Spleen (tissue), 11 donors: ENCODE measurements around the gene PCID2. TPM values are rescaled to one million over a fixed set of nuclear protein-coding genes. Genes with fewer than 3 reads are reported as not detected.

Experiments used
- DNase-seq: peaks from one replicate; pipeline ENCODE4 v3.0.0-alpha.2; 2020
- H3K27ac ChIP-seq, 8 donors: fragments of 200-600 bp; sonication (generic) in 7 of 8; 1 replicate in 4 of 8; 2 replicates in 4 of 8; pipeline versions ENCODE4 v1.5.0 to v1.8.0; 2016 to 2021; ENCODE audit warnings: inconsistent platforms in 4 of 8, mild to moderate bottlenecking in 4 of 8, moderate library complexity in 1 of 8
- H3K27me3 ChIP-seq, 7 donors: fragments of 200-600 bp; sonication (generic) in 6 of 7; replicated peaks in 1 of 7; 1 replicate in 4 of 7; 2 replicates in 3 of 7; pipeline versions ENCODE4 v1.5.0 to v1.8.0; 2016 to 2021; ENCODE audit warnings: inconsistent platforms in 3 of 7, mild to moderate bottlenecking in 1 of 7
- H3K36me3 ChIP-seq, 6 donors: fragments of 200-600 bp; sonication (generic) in 5 of 6; 1 replicate in 4 of 6; 2 replicates in 2 of 6; pipeline versions ENCODE4 v1.5.0 to v1.8.0; 2016 to 2021; ENCODE audit warnings: inconsistent platforms in 2 of 6
- H3K4me1 ChIP-seq, 6 donors: fragments of 200-600 bp; sonication (generic) in 5 of 6; 1 replicate in 3 of 6; 2 replicates in 3 of 6; pipeline versions ENCODE4 v1.5.0 to v1.8.0; 2016 to 2021; ENCODE audit warnings: inconsistent platforms in 3 of 6
- H3K4me3 ChIP-seq, 8 donors: fragments of 200-600 bp; sonication (generic) in 7 of 8; 1 replicate in 4 of 8; 2 replicates in 4 of 8; pipeline versions ENCODE4 v1.5.0 to v1.8.0; 2016 to 2021; ENCODE audit warnings: inconsistent platforms in 4 of 8, mild to moderate bottlenecking in 4 of 8, moderate library complexity in 2 of 8
- H3K9me3 ChIP-seq, 8 donors: fragments of 200-600 bp; sonication (generic) in 7 of 8; 1 replicate in 4 of 8; 2 replicates in 4 of 8; pipeline versions ENCODE4 v1.5.0 to v1.8.0; 2016 to 2021; ENCODE audit warnings: inconsistent platforms in 4 of 8
- POLR2A ChIP-seq, 3 donors: fragments of 450-650 bp; IDR thresholded peaks; one replicate each; pipeline ENCODE4 v1.5.1; 2017; ENCODE audit warnings: antibody characterized with exemption in 3 of 3, mild to moderate bottlenecking in 1 of 3
- POLR2AphosphoS5 ChIP-seq, 3 donors: sonication (generic); formaldehyde crosslinking; IDR thresholded peaks; one replicate each; pipeline ENCODE4 v1.5.1; 2017; ENCODE audit warnings: antibody characterized with exemption in 3 of 3
- WGBS, 5 donors: extraction: QIAGEN DNeasy Blood & Tissue Kit in 3 of 5; methylation state at CpG; one replicate each; pipeline versions ENCODE4 v1.1.5 to v1.1.7; 2013 to 2018; 5-methylcytosine and 5-hydroxymethylcytosine counted together
- intact Hi-C: fragments of 100-400 bp; cut with DNase I; formaldehyde crosslinking; loops from one replicate; pipeline ENCODE4 v1.15.0; 2023; ENCODE audit warnings: low total_unique reads
- polyA plus RNA-seq, 3 donors: library from polyadenylated mRNA; stranded (reverse); fragments of 200-250 nt; gene quantifications; one replicate each; pipeline ENCODE4 v1.2.1, GENCODE V29; 2013
- total RNA-seq, 7 donors: library from RNA; depleted of rRNA in 3 of 7; stranded (reverse); fragments of >200 nt in 3 of 7; fragmentation: NEBNext Ultra II Directional in 4 of 7; extraction: Animal tissue kit (Norgen Biotek cat#: 25700) in 4 of 7; gene quantifications; one replicate each; pipeline versions ENCODE4 v1.1.0 to v1.2.1, GENCODE V29; 2016 to 2021
- TF ChIP-seq, protein P1 (sequence below), 11 experiments: fragments of 200-600 bp in 7 of 11; fragments of 450-650 bp in 4 of 11; sonication (generic) in 4 of 11; IDR thresholded peaks in 8 of 11; conservative IDR thresholded peaks in 3 of 11; 1 replicate in 7 of 11; 2 replicates in 4 of 11; pipeline versions ENCODE4 v1.4.0 to v1.8.0; 2016 to 2021; ENCODE audit warnings: antibody characterized with exemption in 11 of 11, inconsistent platforms in 4 of 11, mild to moderate bottlenecking in 1 of 11
- donor health status: healthy with polysubstance abuse.
- donor health status: DM: no; HTN: no; CAD: no; lungs with moderate emphysema.
- donor health status: DM: no; HTN: no; CAD: no.
- donor health status: Bipolar disorder and iron deficiency.
- donor health status: healthy.
- donor health status: DM: no; HTN: no; CAD: no.
- donor health status: DM: yes; HTN: yes; CAD: no.

The PCID2 gene
- total and polyA plus RNA-seq, 10 donors, result 34.3 to 71.0 (median 45.1) TPM

DNA sequence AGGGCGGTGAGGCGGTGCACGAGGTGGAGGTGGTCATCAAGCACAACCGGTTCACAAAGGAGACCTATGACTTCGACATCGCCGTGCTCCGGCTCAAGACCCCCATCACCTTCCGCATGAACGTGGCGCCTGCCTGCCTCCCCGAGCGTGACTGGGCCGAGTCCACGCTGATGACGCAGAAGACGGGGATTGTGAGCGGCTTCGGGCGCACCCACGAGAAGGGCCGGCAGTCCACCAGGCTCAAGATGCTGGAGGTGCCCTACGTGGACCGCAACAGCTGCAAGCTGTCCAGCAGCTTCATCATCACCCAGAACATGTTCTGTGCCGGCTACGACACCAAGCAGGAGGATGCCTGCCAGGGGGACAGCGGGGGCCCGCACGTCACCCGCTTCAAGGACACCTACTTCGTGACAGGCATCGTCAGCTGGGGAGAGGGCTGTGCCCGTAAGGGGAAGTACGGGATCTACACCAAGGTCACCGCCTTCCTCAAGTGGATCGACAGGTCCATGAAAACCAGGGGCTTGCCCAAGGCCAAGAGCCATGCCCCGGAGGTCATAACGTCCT lies 59.4 kb downstream of the PCID2 start:
- DNase-seq, result no peak
- H3K4me1 ChIP-seq, result peaks cover 7 to 22% (median 19%) of the 10 kb centered on the region in 6 donors
- H3K27ac ChIP-seq, result no peak overlapping the region
- TF ChIP-seq, protein P1, sequence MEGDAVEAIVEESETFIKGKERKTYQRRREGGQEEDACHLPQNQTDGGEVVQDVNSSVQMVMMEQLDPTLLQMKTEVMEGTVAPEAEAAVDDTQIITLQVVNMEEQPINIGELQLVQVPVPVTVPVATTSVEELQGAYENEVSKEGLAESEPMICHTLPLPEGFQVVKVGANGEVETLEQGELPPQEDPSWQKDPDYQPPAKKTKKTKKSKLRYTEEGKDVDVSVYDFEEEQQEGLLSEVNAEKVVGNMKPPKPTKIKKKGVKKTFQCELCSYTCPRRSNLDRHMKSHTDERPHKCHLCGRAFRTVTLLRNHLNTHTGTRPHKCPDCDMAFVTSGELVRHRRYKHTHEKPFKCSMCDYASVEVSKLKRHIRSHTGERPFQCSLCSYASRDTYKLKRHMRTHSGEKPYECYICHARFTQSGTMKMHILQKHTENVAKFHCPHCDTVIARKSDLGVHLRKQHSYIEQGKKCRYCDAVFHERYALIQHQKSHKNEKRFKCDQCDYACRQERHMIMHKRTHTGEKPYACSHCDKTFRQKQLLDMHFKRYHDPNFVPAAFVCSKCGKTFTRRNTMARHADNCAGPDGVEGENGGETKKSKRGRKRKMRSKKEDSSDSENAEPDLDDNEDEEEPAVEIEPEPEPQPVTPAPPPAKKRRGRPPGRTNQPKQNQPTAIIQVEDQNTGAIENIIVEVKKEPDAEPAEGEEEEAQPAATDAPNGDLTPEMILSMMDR (IDR thresholded peaks at IDR 0.05 in 8 of 11, conservative IDR thresholded peaks at IDR 0.05 in 3 of 11), result no peak
- TF ChIP-seq POLR2AphosphoS5 (IDR thresholded peaks at IDR 0.05) (no peak), POLR2A (IDR thresholded peaks at IDR 0.05) (no peak)
- no peaks in the 10 kb centered on the region for H3K36me3 ChIP-seq
- intact Hi-C loops, result no loop called here
- H3K27me3 ChIP-seq, result peaks cover 0 to 53% (median 0%) of the 10 kb centered on the region in 7 donors
- H3K4me3 ChIP-seq, result no peak overlapping the region
- WGBS, 5 donors, result 87 to 90% (median 89%) methylated on average over 28 to 38 of the region's 38 CpGs
- H3K9me3 ChIP-seq, result no peaks in the 10 kb centered on the region

DNA sequence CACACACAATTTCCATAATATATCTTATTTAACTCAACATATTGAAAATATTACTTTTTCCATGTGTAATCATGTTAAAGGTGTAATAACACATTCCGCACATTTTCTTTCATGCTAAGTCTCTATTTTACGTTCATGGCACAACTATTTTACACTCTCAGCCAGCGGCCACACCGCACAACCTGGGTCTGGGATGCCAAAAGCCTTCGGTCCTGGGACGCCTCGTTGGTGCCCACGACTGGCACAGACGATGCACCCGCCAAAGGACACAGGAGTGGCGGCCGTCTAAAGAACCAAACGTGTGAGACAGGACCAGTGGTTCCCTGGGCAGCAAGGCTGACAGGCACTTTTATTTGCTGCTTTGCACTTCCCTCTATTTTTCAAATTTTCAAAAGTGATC lies 60.1 kb downstream of the PCID2 start:
- WGBS, 5 donors, result 91 to 97% (median 94%) methylated on average over 13 of the region's 13 CpGs
- Histone ChIP-seq H3K9me3 (no peaks in the 10 kb centered on the region), H3K4me3 (no peak overlapping the region), H3K27me3 (peaks cover 0 to 51% (median 0%) of the 10 kb centered on the region in 7 donors), H3K36me3 (no peaks in the 10 kb centered on the region), H3K27ac (no peak overlapping the region), H3K4me1 (peaks cover 7 to 19% (median 17%) of the 10 kb centered on the region in 6 donors)
- no peak for DNase-seq
- no peak for TF ChIP-seq POLR2AphosphoS5 (IDR thresholded peaks at IDR 0.05)
- no peak for TF ChIP-seq POLR2A (IDR thresholded peaks at IDR 0.05)
- TF ChIP-seq, protein P1 (IDR thresholded peaks at IDR 0.05 in 8 of 11, conservative IDR thresholded peaks at IDR 0.05 in 3 of 11), result no peak
- intact Hi-C loops, result no loop called here

GRCh38 chr13:113147206-113147605 lies 61.3 kb downstream of the PCID2 start:
- intact Hi-C loops, result no loop called here
- Histone ChIP-seq H3K9me3 (no peaks in the 10 kb centered on the region), H3K27me3 (peaks cover 0 to 39% (median 0%) of the 10 kb centered on the region in 7 donors), H3K27ac (no peak overlapping the region), H3K4me1 (peaks cover 0 to 7% (median 5%) of the 10 kb centered on the region in 6 donors), H3K36me3 (no peaks in the 10 kb centered on the region), H3K4me3 (no peak overlapping the region)
- DNase-seq, result no peak
- WGBS, 5 donors, result 78 to 90% (median 87%) methylated on average over 8 of the region's 8 CpGs
- no peak for TF ChIP-seq POLR2AphosphoS5 (IDR thresholded peaks at IDR 0.05)
- TF ChIP-seq, protein P1 (IDR thresholded peaks at IDR 0.05 in 8 of 11, conservative IDR thresholded peaks at IDR 0.05 in 3 of 11), result no peak
- no peak for TF ChIP-seq POLR2A (IDR thresholded peaks at IDR 0.05)

DNA sequence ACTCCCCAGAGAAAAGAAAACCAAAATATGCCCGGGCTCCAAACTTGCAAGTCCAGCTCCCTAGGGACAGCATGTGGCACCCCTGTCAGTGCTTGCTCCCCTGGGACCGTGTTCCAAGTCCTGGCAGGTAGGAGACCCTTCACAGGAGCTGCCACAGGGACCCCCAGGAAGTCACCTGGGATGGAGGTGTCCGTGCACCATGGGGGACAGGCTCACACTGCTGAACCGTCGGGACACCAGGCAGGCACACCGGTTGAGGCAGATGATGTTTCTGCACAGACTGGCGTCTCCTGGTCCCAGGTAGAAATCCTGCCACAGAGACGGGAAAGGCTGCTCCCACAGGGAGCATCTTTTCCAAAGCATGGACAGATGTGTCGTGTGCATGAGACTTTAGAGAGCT lies 61.7 kb downstream of the PCID2 start:
- no peak overlapping the region for H3K27ac ChIP-seq
- TF ChIP-seq, protein P1 (IDR thresholded peaks at IDR 0.05 in 8 of 11, conservative IDR thresholded peaks at IDR 0.05 in 3 of 11), result no peak
- TF ChIP-seq POLR2A (IDR thresholded peaks at IDR 0.05), result no peak
- no peak for TF ChIP-seq POLR2AphosphoS5 (IDR thresholded peaks at IDR 0.05)
- peaks cover 0 to 2% (median under 1%) of the 10 kb centered on the region in 6 donors for H3K4me1 ChIP-seq
- no peaks in the 10 kb centered on the region for H3K36me3 ChIP-seq
- intact Hi-C loops, result no loop called here
- H3K27me3 ChIP-seq, result peaks cover 0 to 34% (median 0%) of the 10 kb centered on the region in 7 donors
- H3K9me3 ChIP-seq, result no peaks in the 10 kb centered on the region
- no peak overlapping the region for H3K4me3 ChIP-seq
- no peak for DNase-seq
- WGBS, 5 donors, result 83 to 90% (median 84%) methylated on average over 7 to 9 of the region's 9 CpGs
